ENCODE measurements around the gene GRIK5.
A peak's percentile ranks its signal among the peaks of the same experiment; 100 is the strongest.

The GRIK5 gene

GRCh38 chr19:42093926-42094325 lies 23.9 kb upstream of the GRIK5 start:
- DNase-seq = no peak

GRCh38 chr19:42093505-42093904 lies 23.5 kb upstream of the GRIK5 start:
- DNase-seq = no peak

GRCh38 chr19:42092350-42092749 lies 22.3 kb upstream of the GRIK5 start:
- peak; percentile 30 for DNase-seq

GRCh38 chr19:42091742-42092141 lies 21.7 kb upstream of the GRIK5 start:
- DNase-seq = no peak

GRCh38 chr19:42091300-42091699 lies 21.3 kb upstream of the GRIK5 start:
- DNase-seq = no peak

- DNase-seq = no peak
Observed at GRCh38 chr19:42090672-42091071, 20.7 kb upstream of the GRIK5 start.

GRCh38 chr19:42089772-42090171 lies 19.8 kb upstream of the GRIK5 start:
- no peak for DNase-seq

GRCh38 chr19:42089191-42089750 lies 19.3 kb upstream of the GRIK5 start:
- no peak for DNase-seq

- no peak for DNase-seq
Observed at GRCh38 chr19:42088471-42089190, 18.6 kb upstream of the GRIK5 start.

GRCh38 chr19:42086770-42087550 lies 17.0 kb upstream of the GRIK5 start:
- DNase-seq = no peak

- DNase-seq = no peak
Observed at GRCh38 chr19:42086188-42086736, 16.3 kb upstream of the GRIK5 start.

GRCh38 chr19:42083537-42083936 lies 13.5 kb upstream of the GRIK5 start:
- no peak for DNase-seq

- no peak for DNase-seq
Observed at GRCh38 chr19:42081584-42082203, 11.7 kb upstream of the GRIK5 start.

- no peak for DNase-seq
Observed at GRCh38 chr19:42080764-42081375, 10.9 kb upstream of the GRIK5 start.

- DNase-seq = no peak
Observed at GRCh38 chr19:42079886-42080763, 10.1 kb upstream of the GRIK5 start.

- no peak for DNase-seq
Observed at GRCh38 chr19:42079276-42079669, 9.3 kb upstream of the GRIK5 start.

GRCh38 chr19:42078538-42079275 lies 8.7 kb upstream of the GRIK5 start:
- DNase-seq = no peak

- no peak for DNase-seq
Observed at GRCh38 chr19:42078058-42078457, 8.1 kb upstream of the GRIK5 start.

- peak; percentile 61 for DNase-seq
Observed at GRCh38 chr19:42076380-42076944, 6.5 kb upstream of the GRIK5 start.

GRCh38 chr19:42075616-42076379 lies 5.8 kb upstream of the GRIK5 start, which contains the start of gene ZNF574:
ZNF574 (plus strand) TSS chr19:42076166; CDS start chr19:42078607, 2,441 bp downstream.
- peak; percentile 98 for DNase-seq
